Measurements from ENCODE around the gene PLCB2. TPM values are rescaled to one million over a fixed set of nuclear protein-coding genes. Genes with fewer than 3 reads are reported as not detected.

PLCB2 gene
- total and polyA plus RNA-seq, 5 donors = 11.5 to 28.9 (median 19.5) TPM

DNA sequence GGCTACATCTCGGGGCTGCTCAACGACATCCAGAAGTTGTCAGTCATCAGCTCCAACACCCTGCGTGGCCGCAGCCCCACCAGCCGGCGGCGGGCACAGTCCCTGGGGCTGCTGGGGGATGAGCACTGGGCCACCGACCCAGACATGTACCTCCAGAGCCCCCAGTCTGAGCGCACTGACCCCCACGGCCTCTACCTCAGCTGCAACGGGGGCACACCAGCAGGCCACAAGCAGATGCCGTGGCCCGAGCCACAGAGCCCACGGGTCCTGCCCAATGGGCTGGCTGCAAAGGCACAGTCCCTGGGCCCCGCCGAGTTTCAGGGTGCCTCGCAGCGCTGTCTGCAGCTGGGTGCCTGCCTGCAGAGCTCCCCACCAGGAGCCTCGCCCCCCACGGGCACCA, 41.9 kb downstream of the PLCB2 start:
- no peak for ATAC-seq
- Histone ChIP-seq H3K27ac (ENCODE audit: low read length) (no peak overlapping the region), H3K4me1 (ENCODE audit: control insufficient read depth, insufficient read depth, low read length) (no peaks in the 10 kb centered on the region), H3K4me3 (ENCODE audit: low read length) (no peak overlapping the region), H3K9me3 (ENCODE audit: control insufficient read depth, low read length) (no peaks in the 10 kb centered on the region), H3K27me3 (ENCODE audit: control insufficient read depth, insufficient read depth) (no peaks in the 10 kb centered on the region)
- DNase-seq = peak in 1 of 3 donors; percentile 43
- 92% methylated on average over 20 of the region's 20 CpGs for WGBS
- intact Hi-C loops (cut with DNase I) = no loop called here

DNA sequence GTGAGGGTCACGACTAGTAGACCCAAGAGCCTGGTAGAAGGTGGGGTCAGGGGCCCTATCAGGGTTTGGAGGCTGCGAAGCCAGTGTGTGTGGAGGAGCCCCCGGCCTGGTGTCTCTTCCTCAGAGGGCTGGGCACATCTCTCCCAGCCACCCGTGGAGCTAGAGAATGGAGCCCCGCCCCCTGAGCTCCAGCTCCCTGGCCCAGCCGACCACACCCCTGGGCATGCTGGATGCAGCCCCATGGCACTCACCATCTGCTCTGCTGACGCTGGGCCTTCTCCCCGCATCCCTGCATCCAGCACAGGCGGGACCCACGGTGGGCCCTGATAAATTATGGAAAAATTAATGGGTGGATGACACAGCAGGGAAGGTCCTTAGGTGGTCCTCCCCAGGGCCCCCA, 42.4 kb downstream of the PLCB2 start:
- no peaks in the 10 kb centered on the region for H3K9me3 ChIP-seq (ENCODE audit: control insufficient read depth, low read length)
- no peak for DNase-seq
- H3K4me3 ChIP-seq (ENCODE audit: low read length) = no peak overlapping the region
- no peak overlapping the region for H3K27ac ChIP-seq (ENCODE audit: low read length)
- H3K27me3 ChIP-seq (ENCODE audit: control insufficient read depth, insufficient read depth) = no peaks in the 10 kb centered on the region
- WGBS = 84% methylated on average over 10 of the region's 10 CpGs
- H3K4me1 ChIP-seq (ENCODE audit: control insufficient read depth, insufficient read depth, low read length) = no peaks in the 10 kb centered on the region
- intact Hi-C loops (cut with DNase I) = no loop called here
- no peak for ATAC-seq

DNA sequence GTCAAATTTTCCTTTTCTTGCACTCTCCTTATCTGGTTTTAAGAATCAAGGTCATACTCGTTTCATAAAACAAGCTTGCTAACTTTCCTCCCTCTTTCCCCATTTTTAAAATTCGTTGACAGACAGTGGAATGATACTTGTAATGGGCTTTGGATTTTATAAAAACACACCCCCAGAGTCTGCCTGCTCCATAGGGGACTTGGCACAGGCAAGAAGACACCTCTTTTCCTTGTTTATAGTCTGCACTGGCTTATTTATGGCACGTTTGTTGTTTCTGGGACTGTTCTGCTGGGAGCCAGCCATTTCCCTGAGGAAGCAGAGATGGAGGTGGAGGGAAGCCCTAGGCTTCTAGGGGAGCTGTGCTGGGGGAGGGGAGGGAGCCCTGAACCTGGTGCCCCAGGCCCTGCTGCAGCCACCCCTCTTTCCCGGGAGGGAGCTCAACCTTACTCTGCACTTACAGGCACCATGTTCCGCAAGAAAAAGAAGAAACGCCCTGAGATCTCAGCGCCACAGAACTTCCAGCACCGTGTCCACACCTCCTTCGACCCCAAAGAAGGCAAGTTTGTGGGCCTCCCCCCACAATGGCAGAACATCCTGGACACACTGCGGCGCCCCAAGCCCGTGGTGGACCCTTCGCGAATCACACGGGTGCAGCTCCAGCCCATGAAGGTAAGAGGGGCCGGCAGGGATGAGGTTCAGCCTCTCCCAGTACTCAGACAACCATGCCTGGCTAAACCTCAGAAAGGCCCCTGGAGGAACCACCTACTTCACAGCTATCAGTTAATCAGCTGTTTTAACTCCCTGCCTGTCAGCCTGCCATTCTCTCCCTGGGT, 43.2 kb downstream of the PLCB2 start:
- Histone ChIP-seq H3K9me3 (ENCODE audit: control insufficient read depth, low read length) (no peaks in the 10 kb centered on the region), H3K4me3 (ENCODE audit: low read length) (no peak overlapping the region), H3K4me1 (ENCODE audit: control insufficient read depth, insufficient read depth, low read length) (no peaks in the 10 kb centered on the region), H3K27me3 (ENCODE audit: control insufficient read depth, insufficient read depth) (no peaks in the 10 kb centered on the region), H3K27ac (ENCODE audit: low read length) (no peak overlapping the region)
- intact Hi-C loops (cut with DNase I) = no loop called here
- DNase-seq (no peak), ATAC-seq (no peak)
- WGBS = 84% methylated on average over 16 of the region's 16 CpGs

DNA sequence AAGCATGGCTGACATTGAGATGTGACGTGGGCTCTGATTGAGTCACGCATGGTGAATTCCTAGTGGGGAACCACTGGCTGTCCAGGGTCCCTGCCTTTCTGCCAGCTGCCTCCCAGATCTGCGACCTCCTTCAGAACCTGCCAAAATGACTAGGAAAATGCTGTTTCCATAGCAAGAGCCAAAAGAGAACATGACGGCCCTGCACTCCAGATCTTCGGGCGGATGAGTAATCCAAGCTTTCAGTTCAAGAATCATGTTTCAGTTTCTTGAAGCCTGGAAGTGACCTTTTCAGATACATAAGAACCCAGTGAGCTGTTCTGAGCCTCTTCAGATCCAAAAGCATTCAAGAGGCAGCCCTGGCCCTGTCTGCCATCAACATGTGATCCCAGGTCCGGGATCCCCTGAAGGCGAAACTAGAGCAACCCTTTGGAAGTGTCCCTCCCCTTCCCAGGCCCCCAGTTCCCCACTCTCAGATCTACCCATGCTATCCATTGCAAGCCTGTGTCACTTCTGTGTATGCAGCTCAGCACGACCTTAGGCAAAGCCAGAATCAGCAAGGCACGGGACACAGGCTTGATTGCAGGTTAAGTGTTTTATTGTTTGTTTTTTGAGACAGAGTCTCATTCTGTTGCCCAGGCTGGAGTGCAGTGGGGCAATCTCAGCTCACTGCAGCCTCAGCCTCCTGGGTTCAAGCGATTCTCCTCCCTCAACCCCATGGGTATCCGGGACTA, 44.5 kb downstream of the PLCB2 start:
- H3K27ac ChIP-seq (ENCODE audit: low read length) = no peak overlapping the region
- no peaks in the 10 kb centered on the region for H3K9me3 ChIP-seq (ENCODE audit: control insufficient read depth, low read length)
- no peaks in the 10 kb centered on the region for H3K27me3 ChIP-seq (ENCODE audit: control insufficient read depth, insufficient read depth)
- 79% methylated on average over 12 of the region's 12 CpGs for WGBS
- no peak overlapping the region for H3K4me3 ChIP-seq (ENCODE audit: low read length)
- intact Hi-C loops (cut with DNase I) = no loop called here
- no peak for DNase-seq
- no peak for ATAC-seq
- H3K4me1 ChIP-seq (ENCODE audit: control insufficient read depth, insufficient read depth, low read length) = no peaks in the 10 kb centered on the region

DNA sequence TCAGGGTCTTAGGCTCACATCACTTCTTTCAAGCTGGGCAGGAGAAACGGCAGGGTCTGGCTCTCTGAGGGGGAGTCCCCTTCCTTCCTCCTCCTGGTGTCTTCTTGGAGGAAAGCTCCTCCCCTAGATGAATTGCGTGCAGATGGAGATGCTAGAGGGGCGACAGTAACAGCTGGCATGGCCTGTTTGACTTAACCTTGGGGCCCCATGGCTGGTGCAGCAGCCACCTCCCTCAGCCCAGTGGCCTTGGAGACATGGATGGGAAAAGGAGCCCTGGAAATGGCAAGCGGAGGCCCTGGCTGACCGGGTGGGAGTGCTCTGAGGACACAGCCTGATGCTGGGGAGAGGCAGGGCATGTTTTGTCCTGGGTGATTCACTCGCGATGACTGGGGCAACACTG, 48.7 kb downstream of the PLCB2 start:
- peak in 1 of 3 donors; percentile 31 for DNase-seq
- WGBS = 66% methylated on average over 7 of the region's 7 CpGs
- no peak for ATAC-seq
- intact Hi-C loops (cut with DNase I) = no loop called here
- no peak overlapping the region for H3K4me3 ChIP-seq (ENCODE audit: low read length)
- H3K9me3 ChIP-seq (ENCODE audit: control insufficient read depth, low read length) = no peaks in the 10 kb centered on the region
- no peaks in the 10 kb centered on the region for H3K4me1 ChIP-seq (ENCODE audit: control insufficient read depth, insufficient read depth, low read length)
- no peak overlapping the region for H3K27ac ChIP-seq (ENCODE audit: low read length)
- H3K27me3 ChIP-seq (ENCODE audit: control insufficient read depth, insufficient read depth) = no peaks in the 10 kb centered on the region

DNA sequence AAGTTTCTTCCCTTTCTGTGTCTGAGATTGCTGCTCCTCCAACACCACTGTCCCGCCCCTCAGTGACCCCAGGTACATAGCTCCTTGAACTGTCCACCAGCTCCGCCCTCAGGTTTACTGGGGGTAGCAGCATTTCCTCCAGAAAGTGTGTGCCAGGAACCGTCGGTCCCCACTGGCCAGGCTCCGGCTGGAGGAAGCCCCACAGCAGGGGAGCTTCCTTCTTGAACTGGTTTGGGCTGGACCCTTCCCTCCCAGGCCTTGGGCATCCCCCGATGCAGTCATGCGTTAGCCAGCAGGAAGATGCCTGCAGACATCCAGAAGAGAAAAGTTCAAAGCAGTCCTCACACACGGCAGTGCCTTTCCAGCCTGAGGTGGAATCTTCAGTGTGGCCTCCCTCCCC, 49.2 kb downstream of the PLCB2 start:
- 57% methylated on average over 8 of the region's 8 CpGs for WGBS
- H3K4me1 ChIP-seq (ENCODE audit: control insufficient read depth, insufficient read depth, low read length) = peaks cover under 1% of the 10 kb centered on the region
- H3K4me3 ChIP-seq (ENCODE audit: low read length) = no peak overlapping the region
- no peaks in the 10 kb centered on the region for H3K27me3 ChIP-seq (ENCODE audit: control insufficient read depth, insufficient read depth)
- H3K9me3 ChIP-seq (ENCODE audit: control insufficient read depth, low read length) = no peaks in the 10 kb centered on the region
- intact Hi-C loops (cut with DNase I) = no loop called here
- no peak overlapping the region for H3K27ac ChIP-seq (ENCODE audit: low read length)
- ATAC-seq = no peak
- peak in 1 of 3 donors; percentile 10 for DNase-seq

DNA sequence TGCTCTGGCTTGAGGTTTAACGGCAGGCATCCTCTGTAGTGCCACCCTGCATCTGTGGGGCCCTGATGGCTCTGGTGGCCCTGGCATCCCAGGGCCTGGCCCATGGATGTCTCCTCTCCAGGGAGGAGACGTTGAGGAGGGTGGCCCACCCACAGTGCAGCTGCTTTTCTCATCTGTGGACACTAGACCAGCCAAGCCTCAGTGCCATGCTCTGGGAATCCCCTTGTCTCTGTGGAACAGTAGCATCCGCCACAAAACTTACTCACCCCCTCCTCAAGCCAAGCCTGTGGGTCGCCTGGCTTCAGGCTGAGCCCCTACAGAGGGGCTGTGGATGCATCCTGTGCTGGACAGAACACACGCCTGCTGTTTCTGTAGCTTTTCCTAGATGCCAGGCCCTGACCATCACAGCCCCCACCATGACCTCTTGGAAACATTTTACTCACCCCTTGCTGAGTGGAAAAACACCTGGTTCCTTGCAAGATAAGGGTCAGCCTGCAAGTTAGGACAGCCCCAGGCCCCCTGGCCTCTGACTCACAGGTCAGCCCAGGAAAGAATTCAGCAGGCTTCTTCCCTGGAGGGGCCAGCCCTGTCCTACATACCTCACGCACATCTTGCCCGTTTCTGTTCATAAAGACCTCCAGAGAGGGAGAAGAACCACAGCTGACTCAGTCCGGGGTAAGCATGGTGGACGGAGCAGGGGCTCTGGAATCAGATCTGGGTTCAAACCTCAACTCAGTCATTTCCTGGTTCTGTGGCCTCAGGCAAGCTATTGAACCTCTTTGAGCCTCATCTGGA, 49.9 kb downstream of the PLCB2 start:
- intact Hi-C loops (cut with DNase I) = no loop called here
- Histone ChIP-seq H3K27ac (ENCODE audit: low read length) (no peak overlapping the region), H3K9me3 (ENCODE audit: control insufficient read depth, low read length) (no peaks in the 10 kb centered on the region), H3K4me3 (ENCODE audit: low read length) (no peak overlapping the region), H3K4me1 (ENCODE audit: control insufficient read depth, insufficient read depth, low read length) (peaks cover 6% of the 10 kb centered on the region), H3K27me3 (ENCODE audit: control insufficient read depth, insufficient read depth) (no peaks in the 10 kb centered on the region)
- peak in 1 of 3 donors; percentile 21 for DNase-seq
- ATAC-seq = no peak
- 73% methylated on average over 9 of the region's 9 CpGs for WGBS

DNA sequence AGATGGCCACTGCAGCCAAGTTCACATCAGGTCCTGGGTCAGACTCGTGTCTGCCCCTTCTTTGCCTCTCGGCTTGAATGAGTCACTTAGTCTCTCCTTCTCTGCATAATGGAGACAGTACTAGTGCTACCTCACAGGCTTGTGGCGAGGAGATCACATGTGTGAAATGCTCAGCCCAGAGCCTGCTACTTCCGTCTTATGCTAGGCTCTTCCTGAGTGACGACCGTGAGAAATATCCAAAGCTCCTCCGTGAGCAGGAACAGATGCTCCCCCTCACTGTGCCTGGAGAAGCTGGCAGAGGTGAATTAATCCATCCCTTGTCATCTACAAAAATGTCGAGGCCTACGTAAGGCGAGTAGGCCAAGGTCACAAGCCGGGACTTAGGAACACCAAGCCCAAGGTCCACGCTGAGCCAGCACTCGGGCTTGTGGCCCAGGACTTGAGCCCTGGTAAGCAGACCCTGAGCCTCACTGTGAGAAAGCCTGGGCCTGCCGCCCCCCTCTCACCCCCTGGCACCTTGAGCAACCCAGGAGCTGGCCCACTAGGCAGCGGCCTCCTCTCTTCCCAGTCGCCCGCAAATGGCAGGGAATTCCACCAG, 51.0 kb downstream of the PLCB2 start:
- intact Hi-C loops (cut with DNase I) = no loop called here
- ATAC-seq (no peak), DNase-seq (peak in 1 of 3 donors; percentile 31)
- H3K4me3 ChIP-seq (ENCODE audit: low read length) = no peak overlapping the region
- no peaks in the 10 kb centered on the region for H3K9me3 ChIP-seq (ENCODE audit: control insufficient read depth, low read length)
- no peaks in the 10 kb centered on the region for H3K27me3 ChIP-seq (ENCODE audit: control insufficient read depth, insufficient read depth)
- 89% methylated on average over 17 of the region's 17 CpGs for WGBS
- no peak overlapping the region for H3K27ac ChIP-seq (ENCODE audit: low read length)
- H3K4me1 ChIP-seq (ENCODE audit: control insufficient read depth, insufficient read depth, low read length) = peaks cover 6% of the 10 kb centered on the region

DNA sequence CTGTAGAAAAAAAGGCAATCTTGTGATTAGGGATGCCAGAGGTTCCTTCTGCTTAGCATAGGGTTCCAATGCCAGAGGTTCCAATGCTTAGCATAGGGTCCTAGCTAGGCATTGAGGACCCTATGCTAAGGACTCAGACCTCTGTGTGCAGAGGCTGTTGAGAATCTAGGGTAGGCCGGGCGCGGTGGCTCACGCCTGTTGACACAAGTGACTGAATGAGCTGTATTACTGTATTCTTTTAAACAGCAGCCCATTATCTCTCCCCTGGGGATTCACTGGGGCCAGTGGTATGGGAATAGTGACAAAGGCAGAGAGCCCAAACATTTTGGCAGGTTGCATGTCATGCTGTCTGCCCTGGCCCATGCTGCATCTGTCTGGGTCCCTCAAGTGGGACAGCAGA, 52.7 kb downstream of the PLCB2 start:
- DNase-seq (peak in 1 of 3 donors; percentile 16), ATAC-seq (no peak)
- Histone ChIP-seq H3K27me3 (ENCODE audit: control insufficient read depth, insufficient read depth) (no peaks in the 10 kb centered on the region), H3K4me1 (ENCODE audit: control insufficient read depth, insufficient read depth, low read length) (peaks cover 6% of the 10 kb centered on the region), H3K9me3 (ENCODE audit: control insufficient read depth, low read length) (no peaks in the 10 kb centered on the region), H3K4me3 (ENCODE audit: low read length) (no peak overlapping the region), H3K27ac (ENCODE audit: low read length) (no peak overlapping the region)
- 71% methylated on average over 4 of the region's 4 CpGs for WGBS
- intact Hi-C loops (cut with DNase I) = no loop called here

DNA sequence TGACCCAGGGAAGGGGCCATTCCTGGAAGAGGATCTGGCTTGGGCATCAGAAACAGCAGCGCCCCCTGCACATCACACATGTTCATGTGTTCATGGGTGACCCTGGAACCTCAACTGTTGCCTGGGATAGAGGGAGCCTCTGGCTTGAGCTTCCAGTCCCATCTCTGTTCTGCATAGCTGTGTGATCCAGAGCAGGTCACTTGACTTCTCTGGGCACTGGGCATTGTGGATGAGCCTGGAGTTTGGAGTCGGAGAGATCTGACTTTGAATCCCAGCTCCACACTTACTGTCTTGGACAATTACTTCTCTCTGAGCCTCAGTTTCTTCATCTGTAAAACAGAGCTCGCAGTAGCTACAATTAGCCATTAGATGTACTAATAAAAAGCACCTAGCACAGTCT, 53.3 kb downstream of the PLCB2 start:
- Histone ChIP-seq H3K4me3 (ENCODE audit: low read length) (no peak overlapping the region), H3K4me1 (ENCODE audit: control insufficient read depth, insufficient read depth, low read length) (peaks cover 8% of the 10 kb centered on the region), H3K27ac (ENCODE audit: low read length) (no peak overlapping the region), H3K27me3 (ENCODE audit: control insufficient read depth, insufficient read depth) (no peaks in the 10 kb centered on the region), H3K9me3 (ENCODE audit: control insufficient read depth, low read length) (no peaks in the 10 kb centered on the region)
- ATAC-seq = no peak
- 93% methylated on average over 3 of the region's 3 CpGs for WGBS
- DNase-seq = no peak
- intact Hi-C loops (cut with DNase I) = no loop called here
